Measurements from ENCODE around the gene MND1.

The MND1 gene

GRCh38 chr4:153344131-153345011, at the start of gene MND1:
TSS of gene MND1 (plus strand) at chr4:153344688. CDS start at chr4:153344738, 50 bp downstream.
- DNase-seq (ENCODE audit: low read depth): peak; percentile 85

GRCh38 chr4:153295131-153295755, 49.2 kb upstream of the MND1 start:
- no peak for DNase-seq (ENCODE audit: low read depth)

- no peak for DNase-seq (ENCODE audit: low read depth)
Observed at GRCh38 chr4:153296040-153296823, 48.3 kb upstream of the MND1 start.

GRCh38 chr4:153297116-153297515, 47.4 kb upstream of the MND1 start:
- no peak for DNase-seq (ENCODE audit: low read depth)

GRCh38 chr4:153310793-153311192, 33.7 kb upstream of the MND1 start:
- DNase-seq (ENCODE audit: low read depth): no peak

GRCh38 chr4:153314915-153315314, 29.6 kb upstream of the MND1 start:
- no peak for DNase-seq (ENCODE audit: low read depth)

- no peak for DNase-seq (ENCODE audit: low read depth)
Observed at GRCh38 chr4:153318696-153319320, 25.7 kb upstream of the MND1 start.

GRCh38 chr4:153322791-153323190, 21.7 kb upstream of the MND1 start:
- no peak for DNase-seq (ENCODE audit: low read depth)

GRCh38 chr4:153324046-153324445, 20.4 kb upstream of the MND1 start:
- DNase-seq (ENCODE audit: low read depth): no peak

GRCh38 chr4:153325558-153325957, 18.9 kb upstream of the MND1 start:
- DNase-seq (ENCODE audit: low read depth): no peak

GRCh38 chr4:153326513-153326912, 18.0 kb upstream of the MND1 start:
- no peak for DNase-seq (ENCODE audit: low read depth)

- DNase-seq (ENCODE audit: low read depth): no peak
Observed at GRCh38 chr4:153327247-153327646, 17.2 kb upstream of the MND1 start.

- no peak for DNase-seq (ENCODE audit: low read depth)
Observed at GRCh38 chr4:153332936-153333335, 11.6 kb upstream of the MND1 start.

- DNase-seq (ENCODE audit: low read depth): no peak
Observed at GRCh38 chr4:153333874-153334273, 10.6 kb upstream of the MND1 start.

- DNase-seq (ENCODE audit: low read depth): no peak
Observed at GRCh38 chr4:153335665-153336064, 8.8 kb upstream of the MND1 start.

GRCh38 chr4:153337686-153338085, 6.8 kb upstream of the MND1 start:
- no peak for DNase-seq (ENCODE audit: low read depth)

- DNase-seq (ENCODE audit: low read depth): no peak
Observed at GRCh38 chr4:153341575-153342090, 2.9 kb upstream of the MND1 start.

GRCh38 chr4:153342751-153343552, 1.5 kb upstream of the MND1 start:
- no peak for DNase-seq (ENCODE audit: low read depth)

- no peak for DNase-seq (ENCODE audit: low read depth)
Observed at GRCh38 chr4:153345012-153345981, 809 bp downstream of the MND1 start.

- no peak for DNase-seq (ENCODE audit: low read depth)
Observed at GRCh38 chr4:153346031-153346430, 1.5 kb downstream of the MND1 start.
